Measurements from ENCODE around the gene ASB6. TPM values are rescaled to one million over a fixed set of nuclear protein-coding genes. Genes with fewer than 3 reads are reported as not detected.
"Not testable (repeated sequence)": the region's sequence is repeated elsewhere in the genome, so short reads cannot be mapped to it uniquely, and the experiment has no call there.

Gene ASB6
- total RNA-seq, 1 experiment from 2014 or later, result 20.0 TPM

DNA sequence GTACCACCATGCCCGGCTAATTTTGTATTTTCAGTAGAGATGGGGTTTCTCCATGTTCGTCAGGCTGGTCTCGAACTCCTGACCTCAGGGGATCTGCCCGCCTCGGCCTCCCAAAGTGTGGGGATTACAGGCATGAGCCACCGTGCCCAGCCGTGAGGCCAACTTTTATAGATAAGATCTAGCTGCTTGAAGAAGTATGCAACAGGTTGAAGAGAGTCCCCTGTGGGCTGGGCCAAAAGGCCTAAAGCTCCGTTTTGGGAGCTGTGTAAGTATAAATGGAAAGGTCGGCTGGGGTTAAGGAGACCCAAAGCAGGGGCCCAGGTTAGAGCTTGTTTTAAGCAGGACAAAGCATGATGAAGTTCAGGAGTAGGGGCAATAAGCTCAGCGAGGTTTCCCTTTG lies 49.2 kb downstream of the ASB6 start:
- Mint-ChIP-seq H3K27me3 (ENCODE audit: low read depth) (peaks cover 67% of the 10 kb centered on the region), H3K4me1 (peaks cover 44% of the 10 kb centered on the region)
- not testable (repeated sequence) for H3K4me3 Mint-ChIP-seq; H3K9me3 Mint-ChIP-seq; ATAC-seq; DNase-seq (ENCODE audit: low spot score); H3K36me3 Mint-ChIP-seq; H3K27ac Mint-ChIP-seq
- POLR2A ChIA-PET, result interaction anchor here (2.3 kb wide), 1 partner anchor 415 kb away, joined by 6 read pairs; the partner anchor contains the start of gene IER5L
- CTCF ChIA-PET, result interaction anchor here (0.6 to 1.3 kb wide), 4 partner anchors 8 to 257 kb away, joined by 3 to 4 read pairs (median 4); no protein-coding TSS in a partner anchor

- DNase-seq (ENCODE audit: low spot score) (no peak), ATAC-seq (no peak)
- TF ChIP-seq FOXK1 (CRISPR knock-in tag; IDR thresholded peaks at IDR 0.05), result 0 out of 2 replicates have a peak, but pooled peaks have one; percentile 51
- TF ChIP-seq, protein P1, sequence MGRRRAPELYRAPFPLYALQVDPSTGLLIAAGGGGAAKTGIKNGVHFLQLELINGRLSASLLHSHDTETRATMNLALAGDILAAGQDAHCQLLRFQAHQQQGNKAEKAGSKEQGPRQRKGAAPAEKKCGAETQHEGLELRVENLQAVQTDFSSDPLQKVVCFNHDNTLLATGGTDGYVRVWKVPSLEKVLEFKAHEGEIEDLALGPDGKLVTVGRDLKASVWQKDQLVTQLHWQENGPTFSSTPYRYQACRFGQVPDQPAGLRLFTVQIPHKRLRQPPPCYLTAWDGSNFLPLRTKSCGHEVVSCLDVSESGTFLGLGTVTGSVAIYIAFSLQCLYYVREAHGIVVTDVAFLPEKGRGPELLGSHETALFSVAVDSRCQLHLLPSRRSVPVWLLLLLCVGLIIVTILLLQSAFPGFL (CRISPR knock-in tag; IDR thresholded peaks at IDR 0.05; ENCODE audit: borderline replicate concordance), result no peak
- H3K27ac Mint-ChIP-seq, result no peak overlapping the region
- peaks cover 67% of the 10 kb centered on the region for H3K27me3 Mint-ChIP-seq (ENCODE audit: low read depth)
- H3K36me3 Mint-ChIP-seq, result no peaks in the 10 kb centered on the region
- no peaks in the 10 kb centered on the region for H3K9me3 Mint-ChIP-seq
- H3K4me3 Mint-ChIP-seq, result no peak overlapping the region
- POLR2A ChIA-PET, result interaction anchor here (2.3 kb wide), 1 partner anchor 414 kb away, joined by 6 read pairs; the partner anchor contains the start of gene IER5L
- H3K4me1 Mint-ChIP-seq, result peaks cover 53% of the 10 kb centered on the region
- CTCF ChIA-PET, result interaction anchor here (1.0 kb wide), 1 partner anchor 32 kb away, joined by 3 read pairs; no protein-coding TSS in a partner anchor
These were observed 50.0 kb downstream of the ASB6 start for GRCh38 chr9:129591916-129592315.

DNA sequence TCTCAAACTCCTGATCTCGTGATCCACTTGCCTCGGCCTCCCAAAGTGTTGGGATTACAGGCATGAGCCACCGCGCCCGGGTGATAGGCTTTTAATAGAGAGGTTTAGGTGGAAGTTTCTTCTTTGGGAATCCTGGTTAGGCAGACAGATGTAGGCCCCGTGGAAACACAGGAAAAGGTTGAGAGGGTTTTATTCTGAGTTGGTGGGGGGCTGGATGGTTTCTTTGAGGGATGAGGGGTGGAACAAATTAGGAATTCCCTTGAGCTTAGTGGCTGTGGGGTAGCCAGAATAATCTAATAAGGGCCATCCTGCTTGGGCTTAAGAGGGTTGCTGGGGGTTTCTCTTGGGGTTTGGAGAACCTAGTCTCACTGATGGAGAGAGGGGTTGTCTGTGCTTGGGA lies 51.5 kb downstream of the ASB6 start:
- Mint-ChIP-seq H3K4me1 (peaks cover 53% of the 10 kb centered on the region), H3K36me3 (no peaks in the 10 kb centered on the region), H3K4me3 (no peak overlapping the region), H3K9me3 (no peaks in the 10 kb centered on the region), H3K27me3 (ENCODE audit: low read depth) (peaks cover 61% of the 10 kb centered on the region), H3K27ac (no peak overlapping the region)
- ATAC-seq, result no peak
- POLR2A ChIA-PET, result no interaction called here
- CTCF ChIA-PET, result interaction anchor here (1.4 to 1.5 kb wide), 2 partner anchors 34 to 416 kb away, joined by 3 read pairs; no protein-coding TSS in a partner anchor
- DNase-seq (ENCODE audit: low spot score), result no peak
- TF ChIP-seq, protein P2, sequence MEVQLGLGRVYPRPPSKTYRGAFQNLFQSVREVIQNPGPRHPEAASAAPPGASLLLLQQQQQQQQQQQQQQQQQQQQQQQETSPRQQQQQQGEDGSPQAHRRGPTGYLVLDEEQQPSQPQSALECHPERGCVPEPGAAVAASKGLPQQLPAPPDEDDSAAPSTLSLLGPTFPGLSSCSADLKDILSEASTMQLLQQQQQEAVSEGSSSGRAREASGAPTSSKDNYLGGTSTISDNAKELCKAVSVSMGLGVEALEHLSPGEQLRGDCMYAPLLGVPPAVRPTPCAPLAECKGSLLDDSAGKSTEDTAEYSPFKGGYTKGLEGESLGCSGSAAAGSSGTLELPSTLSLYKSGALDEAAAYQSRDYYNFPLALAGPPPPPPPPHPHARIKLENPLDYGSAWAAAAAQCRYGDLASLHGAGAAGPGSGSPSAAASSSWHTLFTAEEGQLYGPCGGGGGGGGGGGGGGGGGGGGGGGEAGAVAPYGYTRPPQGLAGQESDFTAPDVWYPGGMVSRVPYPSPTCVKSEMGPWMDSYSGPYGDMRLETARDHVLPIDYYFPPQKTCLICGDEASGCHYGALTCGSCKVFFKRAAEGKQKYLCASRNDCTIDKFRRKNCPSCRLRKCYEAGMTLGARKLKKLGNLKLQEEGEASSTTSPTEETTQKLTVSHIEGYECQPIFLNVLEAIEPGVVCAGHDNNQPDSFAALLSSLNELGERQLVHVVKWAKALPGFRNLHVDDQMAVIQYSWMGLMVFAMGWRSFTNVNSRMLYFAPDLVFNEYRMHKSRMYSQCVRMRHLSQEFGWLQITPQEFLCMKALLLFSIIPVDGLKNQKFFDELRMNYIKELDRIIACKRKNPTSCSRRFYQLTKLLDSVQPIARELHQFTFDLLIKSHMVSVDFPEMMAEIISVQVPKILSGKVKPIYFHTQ (CRISPR knock-in tag; IDR thresholded peaks at IDR 0.05), result no peak
- TF ChIP-seq CTCF (IDR thresholded peaks at IDR 0.05), result no peak
- TF ChIP-seq HMGA2 (CRISPR knock-in tag; IDR thresholded peaks at IDR 0.05), result no peak
- TF ChIP-seq ZBTB43 (CRISPR knock-in tag; IDR thresholded peaks at IDR 0.05), result no peak
- no peak for TF ChIP-seq ELF4 (CRISPR knock-in tag; IDR thresholded peaks at IDR 0.05; ENCODE audit: low read depth)
- TF ChIP-seq, protein P3, sequence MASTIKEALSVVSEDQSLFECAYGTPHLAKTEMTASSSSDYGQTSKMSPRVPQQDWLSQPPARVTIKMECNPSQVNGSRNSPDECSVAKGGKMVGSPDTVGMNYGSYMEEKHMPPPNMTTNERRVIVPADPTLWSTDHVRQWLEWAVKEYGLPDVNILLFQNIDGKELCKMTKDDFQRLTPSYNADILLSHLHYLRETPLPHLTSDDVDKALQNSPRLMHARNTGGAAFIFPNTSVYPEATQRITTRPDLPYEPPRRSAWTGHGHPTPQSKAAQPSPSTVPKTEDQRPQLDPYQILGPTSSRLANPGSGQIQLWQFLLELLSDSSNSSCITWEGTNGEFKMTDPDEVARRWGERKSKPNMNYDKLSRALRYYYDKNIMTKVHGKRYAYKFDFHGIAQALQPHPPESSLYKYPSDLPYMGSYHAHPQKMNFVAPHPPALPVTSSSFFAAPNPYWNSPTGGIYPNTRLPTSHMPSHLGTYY (CRISPR knock-in tag; IDR thresholded peaks at IDR 0.05), result no peak
- TF ChIP-seq, protein P4, sequence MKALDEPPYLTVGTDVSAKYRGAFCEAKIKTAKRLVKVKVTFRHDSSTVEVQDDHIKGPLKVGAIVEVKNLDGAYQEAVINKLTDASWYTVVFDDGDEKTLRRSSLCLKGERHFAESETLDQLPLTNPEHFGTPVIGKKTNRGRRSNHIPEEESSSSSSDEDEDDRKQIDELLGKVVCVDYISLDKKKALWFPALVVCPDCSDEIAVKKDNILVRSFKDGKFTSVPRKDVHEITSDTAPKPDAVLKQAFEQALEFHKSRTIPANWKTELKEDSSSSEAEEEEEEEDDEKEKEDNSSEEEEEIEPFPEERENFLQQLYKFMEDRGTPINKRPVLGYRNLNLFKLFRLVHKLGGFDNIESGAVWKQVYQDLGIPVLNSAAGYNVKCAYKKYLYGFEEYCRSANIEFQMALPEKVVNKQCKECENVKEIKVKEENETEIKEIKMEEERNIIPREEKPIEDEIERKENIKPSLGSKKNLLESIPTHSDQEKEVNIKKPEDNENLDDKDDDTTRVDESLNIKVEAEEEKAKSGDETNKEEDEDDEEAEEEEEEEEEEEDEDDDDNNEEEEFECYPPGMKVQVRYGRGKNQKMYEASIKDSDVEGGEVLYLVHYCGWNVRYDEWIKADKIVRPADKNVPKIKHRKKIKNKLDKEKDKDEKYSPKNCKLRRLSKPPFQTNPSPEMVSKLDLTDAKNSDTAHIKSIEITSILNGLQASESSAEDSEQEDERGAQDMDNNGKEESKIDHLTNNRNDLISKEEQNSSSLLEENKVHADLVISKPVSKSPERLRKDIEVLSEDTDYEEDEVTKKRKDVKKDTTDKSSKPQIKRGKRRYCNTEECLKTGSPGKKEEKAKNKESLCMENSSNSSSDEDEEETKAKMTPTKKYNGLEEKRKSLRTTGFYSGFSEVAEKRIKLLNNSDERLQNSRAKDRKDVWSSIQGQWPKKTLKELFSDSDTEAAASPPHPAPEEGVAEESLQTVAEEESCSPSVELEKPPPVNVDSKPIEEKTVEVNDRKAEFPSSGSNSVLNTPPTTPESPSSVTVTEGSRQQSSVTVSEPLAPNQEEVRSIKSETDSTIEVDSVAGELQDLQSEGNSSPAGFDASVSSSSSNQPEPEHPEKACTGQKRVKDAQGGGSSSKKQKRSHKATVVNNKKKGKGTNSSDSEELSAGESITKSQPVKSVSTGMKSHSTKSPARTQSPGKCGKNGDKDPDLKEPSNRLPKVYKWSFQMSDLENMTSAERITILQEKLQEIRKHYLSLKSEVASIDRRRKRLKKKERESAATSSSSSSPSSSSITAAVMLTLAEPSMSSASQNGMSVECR (CRISPR knock-in tag; IDR thresholded peaks at IDR 0.05; ENCODE audit: borderline replicate concordance), result no peak
- TF ChIP-seq GRHL2 (CRISPR knock-in tag; IDR thresholded peaks at IDR 0.05; ENCODE audit: insufficient replicate concordance, severe bottlenecking), result no peak
- no peak for TF ChIP-seq ATF1 (CRISPR knock-in tag; IDR thresholded peaks at IDR 0.05)
- TF ChIP-seq ZMAT4 (CRISPR knock-in tag; IDR thresholded peaks at IDR 0.05), result no peak
- TF ChIP-seq NR1H2 (CRISPR knock-in tag; IDR thresholded peaks at IDR 0.05), result no peak
- no peak for TF ChIP-seq MAX (CRISPR knock-in tag; IDR thresholded peaks at IDR 0.05)
- TF ChIP-seq SP1 (CRISPR knock-in tag; conservative IDR thresholded peaks at IDR 0.05), result no peak
- no peak for TF ChIP-seq TEAD1 (CRISPR knock-in tag; IDR thresholded peaks at IDR 0.05)
- no peak for TF ChIP-seq NFYB (CRISPR knock-in tag; conservative IDR thresholded peaks at IDR 0.05; ENCODE audit: low read depth)
